ENCODE results near the gene NCK2. TPM values are rescaled to one million over a fixed set of nuclear protein-coding genes. Genes with fewer than 3 reads are reported as not detected.

Gene NCK2
- total RNA-seq, 1 experiment from 2014 or later = 49.2 TPM

- Histone ChIP-seq H3K4me2 (ENCODE audit: insufficient read depth, insufficient read length, low read length) (no peak overlapping the region), H4K5ac (ENCODE audit: insufficient read length, low read depth, low read length) (no peak overlapping the region), H3K56ac (ENCODE audit: insufficient read length, low read depth, low read length) (no peak overlapping the region), H2BK20ac (ENCODE audit: low read depth, low read length, poor library complexity, severe bottlenecking) (no peak overlapping the region), H3K27me3 (ENCODE audit: insufficient read depth, low read length) (no peaks in the 10 kb centered on the region), H3K18ac (ENCODE audit: insufficient read length, low read depth, low read length) (no peak overlapping the region), H3K23me2 (ENCODE audit: insufficient read length, low read depth, low read length, poor library complexity, severe bottlenecking) (no peaks in the 10 kb centered on the region), H2AK5ac (ENCODE audit: insufficient read length, low read length) (no peak overlapping the region), H3K79me2 (ENCODE audit: insufficient read depth, low read length) (peaks cover 3% of the 10 kb centered on the region; the same call in 1 of the 2 replicates), H3K9me3 (ENCODE audit: control insufficient read depth, low read depth, low read length) (no peaks in the 10 kb centered on the region), H2BK15ac (ENCODE audit: low read depth, low read length) (no peak overlapping the region), H2BK5ac (ENCODE audit: insufficient read length, low read length) (no peak overlapping the region), H3K4me1 (ENCODE audit: insufficient read depth, low read length) (peaks cover 8% of the 10 kb centered on the region; the same call in 1 of the 2 replicates), H3K14ac (ENCODE audit: insufficient read depth, low read length) (no peak overlapping the region), H3K79me1 (ENCODE audit: insufficient read depth, low read depth, low read length, poor library complexity, severe bottlenecking) (peaks cover 11% of the 10 kb centered on the region), H2BK120ac (ENCODE audit: low read depth, low read length, poor library complexity, severe bottlenecking) (no peak overlapping the region), H3K9ac (ENCODE audit: extremely low read depth, insufficient read length, low read length) (no peak overlapping the region), H3K27ac (ENCODE audit: insufficient read length, low read depth, low read length) (no peak overlapping the region), H3T11ph (ENCODE audit: low read length) (no peak overlapping the region), H4K8ac (replicated peaks; ENCODE audit: insufficient read length, low read depth, low read length) (no peak overlapping the region), H2BK12ac (ENCODE audit: insufficient read length, low read depth, low read length) (no peak overlapping the region), H2AFZ (ENCODE audit: low read length) (no peak overlapping the region), H4K20me1 (ENCODE audit: control insufficient read depth, insufficient read depth, insufficient read length) (no peaks in the 10 kb centered on the region), H3K23ac (ENCODE audit: insufficient read length, low read depth, low read length) (no peak overlapping the region), H3K4ac (ENCODE audit: low read depth, low read length) (no peak overlapping the region), H4K91ac (ENCODE audit: insufficient read length, low read depth, low read length) (no peak overlapping the region)
- H3K4me1 Mint-ChIP-seq = peaks cover 51 to 55% of the 10 kb centered on the region in 2 experiments
- H3K9me3 Mint-ChIP-seq = no peaks in the 10 kb centered on the region
- H3K27me3 Mint-ChIP-seq (ENCODE audit: low read depth) = no peaks in the 10 kb centered on the region
- H3K4me3 Mint-ChIP-seq = no peak overlapping the region
- TF ChIP-seq, protein P1, sequence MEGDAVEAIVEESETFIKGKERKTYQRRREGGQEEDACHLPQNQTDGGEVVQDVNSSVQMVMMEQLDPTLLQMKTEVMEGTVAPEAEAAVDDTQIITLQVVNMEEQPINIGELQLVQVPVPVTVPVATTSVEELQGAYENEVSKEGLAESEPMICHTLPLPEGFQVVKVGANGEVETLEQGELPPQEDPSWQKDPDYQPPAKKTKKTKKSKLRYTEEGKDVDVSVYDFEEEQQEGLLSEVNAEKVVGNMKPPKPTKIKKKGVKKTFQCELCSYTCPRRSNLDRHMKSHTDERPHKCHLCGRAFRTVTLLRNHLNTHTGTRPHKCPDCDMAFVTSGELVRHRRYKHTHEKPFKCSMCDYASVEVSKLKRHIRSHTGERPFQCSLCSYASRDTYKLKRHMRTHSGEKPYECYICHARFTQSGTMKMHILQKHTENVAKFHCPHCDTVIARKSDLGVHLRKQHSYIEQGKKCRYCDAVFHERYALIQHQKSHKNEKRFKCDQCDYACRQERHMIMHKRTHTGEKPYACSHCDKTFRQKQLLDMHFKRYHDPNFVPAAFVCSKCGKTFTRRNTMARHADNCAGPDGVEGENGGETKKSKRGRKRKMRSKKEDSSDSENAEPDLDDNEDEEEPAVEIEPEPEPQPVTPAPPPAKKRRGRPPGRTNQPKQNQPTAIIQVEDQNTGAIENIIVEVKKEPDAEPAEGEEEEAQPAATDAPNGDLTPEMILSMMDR (conservative IDR thresholded peaks at IDR 0.05) = no peak
- peaks cover 11 to 12% (median 12%) of the 10 kb centered on the region in 3 experiments; a peak in 6 of 7 replicates for H3K36me3 Mint-ChIP-seq (ENCODE audit: insufficient read depth in 1 of 3, low read depth in 3 of 3)
- no peak overlapping the region for H3K27ac Mint-ChIP-seq
- DNase-seq = no peak
- WGBS (ENCODE audit: extremely low coverage, insufficient read length, low lambda C conversion rate) = no CpG with 5 or more reads among the region's 12 CpGs
These were observed 67.7 kb downstream of the NCK2 start for GRCh38 chr2:105812180-105813044.
